HG03108 (cell line): ENCODE measurements around the gene PPIH.
A peak's percentile ranks its signal among the peaks of the same experiment; 100 is the strongest.
"Not testable (repeated sequence)": the region's sequence is repeated elsewhere in the genome, so short reads cannot be mapped to it uniquely, and the experiment has no call there.

Source experiments
- ATAC-seq: cut with Tn5 transposase; IDR thresholded peaks from one replicate; pipeline ENCODE4 v1.9.1; 2021; ENCODE audit warnings: moderate library complexity; ENCODE audit not compliant: unreplicated experiment

The PPIH gene

DNA sequence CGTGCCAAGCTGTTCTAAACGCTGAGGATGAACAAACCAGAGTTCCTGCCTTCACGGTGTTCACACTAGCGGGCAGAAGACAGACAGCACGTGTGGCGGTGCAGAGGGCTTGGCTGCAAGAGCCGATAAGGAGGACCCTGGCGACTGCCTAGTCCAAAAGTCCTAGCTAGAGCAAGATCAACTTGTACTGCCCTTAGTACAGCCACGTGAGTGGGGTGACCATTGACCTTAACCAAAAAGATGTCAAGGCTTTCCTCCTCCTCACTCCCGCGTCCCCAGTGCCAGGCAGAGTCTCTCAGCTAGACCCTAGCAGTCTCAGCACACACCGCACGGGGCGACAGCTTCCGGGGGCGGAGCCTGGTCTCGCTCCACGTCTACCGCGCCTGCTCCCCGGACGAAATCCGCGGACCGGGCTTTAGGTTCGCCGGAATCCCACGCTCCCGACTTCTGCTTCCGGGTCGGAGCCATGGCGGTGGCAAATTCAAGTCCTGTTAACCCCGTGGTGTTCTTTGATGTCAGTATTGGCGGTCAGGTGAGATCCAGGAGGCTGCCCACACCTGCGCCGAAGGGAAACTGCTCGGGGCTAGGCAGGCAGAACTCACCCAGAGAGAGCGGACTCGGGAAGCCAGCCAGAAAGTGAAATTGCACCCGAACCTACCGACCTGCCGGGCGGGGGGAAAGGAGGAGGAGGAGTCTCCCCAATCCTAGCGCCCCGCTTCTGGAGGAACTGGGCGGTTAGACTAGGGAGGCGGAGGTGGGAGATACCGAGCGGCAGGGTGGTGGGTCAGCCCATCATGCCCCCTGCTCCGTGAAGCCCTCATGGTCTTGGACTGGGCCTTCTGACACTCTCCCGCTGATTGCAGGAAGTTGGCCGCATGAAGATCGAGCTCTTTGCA lies at the start of gene PPIH:
Gene PPIH (plus strand): TSS at position 443 of the 896 bp plus-strand sequence. CDS start 24 bp downstream, at position 467.
- ATAC-seq: peak; percentile 96

DNA sequence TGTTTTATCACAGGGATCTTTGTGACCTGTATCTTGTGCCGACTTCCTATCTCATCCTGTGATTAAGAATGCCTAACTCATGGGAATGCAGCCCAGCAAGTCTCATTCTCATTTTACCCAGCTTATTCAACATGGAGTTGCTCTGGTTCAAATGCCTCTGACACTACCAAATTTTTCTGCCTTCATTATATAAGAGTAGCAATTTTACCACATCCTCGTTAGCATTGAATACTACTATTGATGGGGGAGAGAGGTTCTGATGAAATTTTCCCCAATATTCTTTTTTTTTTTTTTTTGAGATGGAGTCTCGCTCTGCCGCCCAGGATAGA lies 44.5 kb upstream of the PPIH start:
- no peak for ATAC-seq

DNA sequence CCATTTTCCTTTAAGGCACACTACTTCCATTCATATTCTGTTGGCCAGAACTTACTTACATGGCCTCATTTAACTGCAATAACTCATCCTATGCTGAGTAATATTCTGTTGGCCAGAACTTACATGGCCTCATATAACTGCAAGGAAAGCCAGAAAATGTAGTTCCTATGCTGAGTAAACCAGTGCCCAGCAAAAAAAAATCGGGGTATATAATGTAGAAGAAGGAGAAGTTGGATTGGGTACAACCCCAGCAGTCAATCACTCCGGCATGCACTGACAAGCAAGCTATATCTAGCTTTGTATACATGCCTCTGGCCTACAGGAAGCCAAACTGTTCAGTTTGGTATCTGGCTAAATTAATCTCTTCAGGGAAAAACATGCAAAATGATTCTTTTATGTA lies 39.4 kb upstream of the PPIH start:
- ATAC-seq: no peak

DNA sequence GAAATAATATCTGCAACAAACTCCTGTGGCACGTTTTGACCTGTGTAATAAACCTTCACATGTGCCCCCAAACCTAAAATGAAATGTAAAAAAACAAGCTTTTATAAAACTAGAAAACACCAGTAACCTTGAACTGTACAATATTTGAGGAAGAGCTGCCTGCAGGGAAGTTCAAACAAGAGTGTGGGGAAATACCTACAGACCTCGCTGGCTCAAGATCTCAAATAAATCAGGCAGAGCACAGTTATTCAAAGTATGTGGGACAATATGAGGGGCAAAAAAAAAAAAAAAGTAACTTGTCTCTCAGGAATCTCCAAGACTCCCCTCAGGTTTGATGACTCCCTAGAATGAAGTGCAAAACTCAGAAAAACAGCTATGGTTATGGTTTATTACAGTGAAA lies 37.9 kb upstream of the PPIH start:
- no peak for ATAC-seq

- not testable (repeated sequence) for ATAC-seq
Measured at GRCh38 chr1:42621180-42621579, 37.0 kb upstream of the PPIH start.

DNA sequence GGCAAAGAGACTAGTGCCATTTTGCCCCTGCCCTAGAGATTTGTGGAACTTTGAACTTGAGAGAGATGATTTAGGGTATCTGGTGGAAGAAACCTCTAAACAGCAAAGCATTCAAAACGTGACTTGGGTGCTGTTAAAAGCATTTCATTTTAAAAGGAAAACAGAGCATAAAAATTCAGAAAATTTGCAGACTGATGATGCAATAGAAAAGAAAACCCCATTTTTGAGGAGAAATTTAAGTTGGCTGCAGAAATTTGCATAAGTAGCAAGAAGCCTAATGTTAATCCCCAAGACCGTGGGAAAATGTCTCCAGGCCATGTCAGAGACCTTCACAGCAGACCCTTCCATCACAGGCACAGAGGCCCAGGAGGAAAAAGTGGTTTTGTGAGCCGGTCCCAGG lies 31.0 kb upstream of the PPIH start:
- ATAC-seq: not testable (repeated sequence)

- no peak for ATAC-seq
Measured at GRCh38 chr1:42639116-42639515, 19.1 kb upstream of the PPIH start.

GRCh38 chr1:42646056-42646455 lies 12.2 kb upstream of the PPIH start:
- no peak for ATAC-seq

DNA sequence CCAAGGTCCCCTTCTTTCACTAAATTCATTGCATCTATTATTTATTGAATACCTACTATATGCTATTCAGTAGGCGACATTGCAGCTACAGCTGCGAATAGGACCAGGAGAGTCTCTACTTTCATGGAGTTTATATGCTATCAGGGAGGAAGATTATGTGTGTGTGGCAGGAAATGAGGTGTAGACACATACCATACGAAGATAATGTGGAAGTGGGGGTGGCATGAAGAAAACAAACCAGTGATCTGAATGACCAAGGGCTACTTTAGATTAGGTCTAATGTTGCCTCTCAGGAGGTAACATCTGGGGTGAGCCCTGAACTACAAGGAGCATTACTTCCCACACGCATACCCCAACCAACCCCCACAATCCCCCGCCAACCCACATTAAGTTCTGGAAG lies 1.0 kb upstream of the PPIH start:
- ATAC-seq: no peak

DNA sequence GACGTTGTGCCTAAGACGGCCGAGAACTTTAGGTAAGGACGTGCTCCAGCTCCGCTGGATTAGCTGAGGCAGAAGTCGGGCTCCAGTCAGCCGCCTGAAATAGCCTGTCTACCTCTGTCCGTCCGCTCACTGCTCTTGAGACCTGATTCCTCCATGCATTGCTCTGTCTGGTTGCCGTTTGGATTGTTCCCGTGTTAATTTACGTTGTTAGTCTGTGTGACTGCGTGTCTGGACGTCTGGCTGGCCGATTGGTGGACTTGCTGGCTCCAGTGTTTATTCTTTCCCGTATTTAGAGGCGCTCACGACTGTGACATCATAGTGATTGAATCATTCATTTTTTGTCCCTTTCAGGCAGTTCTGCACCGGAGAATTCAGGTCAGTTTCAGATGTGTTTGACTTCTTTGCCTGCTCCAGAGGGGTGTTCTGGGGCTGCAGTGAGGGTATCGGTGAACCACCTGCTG lies 684 bp downstream of the PPIH start:
- no peak for ATAC-seq

- ATAC-seq: no peak
Measured at GRCh38 chr1:42660907-42661500, 2.8 kb downstream of the PPIH start.

GRCh38 chr1:42669936-42670335 lies 11.7 kb downstream of the PPIH start:
- ATAC-seq: no peak

- no peak for ATAC-seq
Measured at GRCh38 chr1:42670425-42670824, 12.2 kb downstream of the PPIH start.

GRCh38 chr1:42674214-42674613 lies 16.0 kb downstream of the PPIH start:
- ATAC-seq: no peak

DNA sequence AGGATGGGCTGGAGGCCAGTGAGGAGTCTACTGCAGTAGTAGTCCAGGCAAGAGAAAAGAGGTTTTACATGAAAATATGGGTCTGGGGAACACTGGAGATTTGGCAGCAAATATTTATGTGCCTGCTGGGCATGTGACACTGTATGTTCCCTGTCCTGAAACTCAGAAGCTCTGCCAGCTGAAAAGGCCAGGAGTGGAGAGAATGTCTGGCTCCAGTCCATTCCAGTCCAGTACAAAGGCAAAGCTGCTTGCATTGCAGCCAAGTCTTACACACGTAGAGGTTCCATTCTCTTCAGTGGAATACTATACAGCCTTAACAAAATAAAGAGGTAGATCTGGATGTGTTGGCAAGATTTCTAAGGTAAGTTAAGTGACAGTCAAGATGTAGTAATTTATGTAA lies 16.5 kb downstream of the PPIH start:
- ATAC-seq: no peak

DNA sequence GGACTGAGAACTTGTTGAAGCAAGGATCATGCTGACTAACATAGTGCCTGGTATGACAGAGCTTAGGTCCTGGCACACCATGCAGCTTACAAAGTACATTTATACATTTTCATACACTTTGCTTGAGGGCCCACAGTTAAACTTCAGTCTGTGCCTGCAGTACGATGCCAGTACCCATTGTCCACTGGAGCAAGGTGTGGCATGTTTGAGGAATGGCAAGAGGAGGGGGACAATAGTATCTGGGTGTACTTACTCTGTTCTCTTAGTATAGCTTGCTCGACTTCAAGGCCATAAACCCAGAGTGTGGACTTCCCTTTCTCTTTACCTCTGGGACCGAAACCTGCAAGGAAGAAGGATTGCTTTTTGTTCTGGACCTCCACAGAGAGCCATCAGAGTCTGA lies 17.2 kb downstream of the PPIH start:
- no peak for ATAC-seq

GRCh38 chr1:42676534-42677087 lies 18.4 kb downstream of the PPIH start:
- no peak for ATAC-seq

DNA sequence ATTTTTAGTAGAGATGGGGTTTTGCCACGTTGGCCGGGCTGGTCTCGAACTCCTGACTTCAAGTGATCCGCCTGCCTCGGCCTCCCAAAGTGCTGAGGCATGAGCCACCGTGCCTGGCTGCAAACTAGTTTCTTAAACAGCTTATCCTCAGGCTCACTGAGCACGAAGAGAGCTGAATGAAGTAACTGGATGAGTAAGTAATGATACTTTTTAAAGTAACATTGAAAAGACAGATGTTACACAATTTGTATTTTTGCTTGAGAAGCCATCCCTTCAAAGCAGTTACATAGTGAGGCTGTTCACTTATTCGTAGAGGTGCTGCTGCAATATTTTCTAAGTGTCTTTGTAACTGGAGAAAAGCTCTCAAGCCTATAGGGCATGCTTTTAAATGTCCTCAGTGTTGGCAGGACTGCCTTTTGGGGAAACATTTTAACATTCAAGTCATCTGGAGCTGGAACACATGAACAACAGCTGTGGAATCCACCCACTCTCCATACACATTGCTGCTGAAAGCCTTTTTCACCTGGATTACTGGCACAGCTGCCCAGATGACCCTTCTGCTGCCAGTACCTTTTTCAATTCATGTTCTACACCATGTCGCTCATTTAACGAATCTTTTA lies 21.3 kb downstream of the PPIH start:
- ATAC-seq: no peak

GRCh38 chr1:42680055-42680454 lies 21.8 kb downstream of the PPIH start:
- ATAC-seq: no peak

- no peak for ATAC-seq
Measured at GRCh38 chr1:42680921-42681683, 22.9 kb downstream of the PPIH start.
